Panc1 (cell line): ENCODE results near the gene PPP4R2.

Experiments
- POLR2AphosphoS5 ChIP-seq: IDR thresholded peaks from 2 replicates; pipeline ENCODE4 v1.6.1; 2012; ENCODE audit warnings: mild to moderate bottlenecking, low read depth, low read length, moderate library complexity
- REST ChIP-seq, 2 experiments: IDR thresholded peaks; 2 replicates each; pipeline ENCODE4 v1.6.1; 2011 to 2012; ENCODE audit warnings: low read depth in 2 of 2, control low read depth in 1 of 2, low read length in 1 of 2, mild to moderate bottlenecking in 1 of 2, moderate library complexity in 1 of 2; ENCODE audit not compliant: insufficient read depth in 1 of 2
- TCF7L2 ChIP-seq: IDR thresholded peaks from 2 replicates; pipeline ENCODE4 v1.6.1; 2011; ENCODE audit warnings: mild to moderate bottlenecking, low read depth, low read length, inconsistent platforms
- TF ChIP-seq, protein P1 (sequence below): fragments of 450-650 bp; IDR thresholded peaks from 2 replicates; pipeline ENCODE4 v1.5.1; 2017; ENCODE audit warnings: mild to moderate bottlenecking

- TF ChIP-seq, protein P1, sequence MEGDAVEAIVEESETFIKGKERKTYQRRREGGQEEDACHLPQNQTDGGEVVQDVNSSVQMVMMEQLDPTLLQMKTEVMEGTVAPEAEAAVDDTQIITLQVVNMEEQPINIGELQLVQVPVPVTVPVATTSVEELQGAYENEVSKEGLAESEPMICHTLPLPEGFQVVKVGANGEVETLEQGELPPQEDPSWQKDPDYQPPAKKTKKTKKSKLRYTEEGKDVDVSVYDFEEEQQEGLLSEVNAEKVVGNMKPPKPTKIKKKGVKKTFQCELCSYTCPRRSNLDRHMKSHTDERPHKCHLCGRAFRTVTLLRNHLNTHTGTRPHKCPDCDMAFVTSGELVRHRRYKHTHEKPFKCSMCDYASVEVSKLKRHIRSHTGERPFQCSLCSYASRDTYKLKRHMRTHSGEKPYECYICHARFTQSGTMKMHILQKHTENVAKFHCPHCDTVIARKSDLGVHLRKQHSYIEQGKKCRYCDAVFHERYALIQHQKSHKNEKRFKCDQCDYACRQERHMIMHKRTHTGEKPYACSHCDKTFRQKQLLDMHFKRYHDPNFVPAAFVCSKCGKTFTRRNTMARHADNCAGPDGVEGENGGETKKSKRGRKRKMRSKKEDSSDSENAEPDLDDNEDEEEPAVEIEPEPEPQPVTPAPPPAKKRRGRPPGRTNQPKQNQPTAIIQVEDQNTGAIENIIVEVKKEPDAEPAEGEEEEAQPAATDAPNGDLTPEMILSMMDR, result no peak
- TF ChIP-seq TCF7L2 (no peak), POLR2AphosphoS5 (no peak), REST (IDR thresholded peaks at IDR 0.05; ENCODE audit: insufficient read depth in 1 of 2, low read depth in 2 of 2, low read length in 1 of 2) (no peak)
Measured at GRCh38 chr3:73036694-73037591, 40.3 kb downstream of the PPP4R2 start.
